PC-9 (cell line): Measurements from ENCODE around the gene SHISA5. TPM values are rescaled to one million over a fixed set of nuclear protein-coding genes. Genes with fewer than 3 reads are reported as not detected.
A peak's percentile ranks its signal among the peaks of the same experiment; 100 is the strongest.

Source experiments
- BruUV-seq: library from RNA; stranded (reverse); fragments of 400-500 nt; replicated peaks from 2 replicates; lab custom pipeline; 2021; lab: Mats Ljungman, UMichigan
- CTCF ChIA-PET: fragments of 300-600 bp; sonication (Branson Sonifier 250); formaldehyde crosslinking; loops from one replicate; lab custom pipeline; 2022; ENCODE audit warnings: antibody characterized with exemption; lab: Charles Lee
- POLR2A ChIA-PET: fragments of 300-600 bp; sonication (Branson Sonifier 250); formaldehyde crosslinking; loops from one replicate; lab custom pipeline; 2022; ENCODE audit warnings: antibody characterized with exemption; ENCODE audit not compliant: unreplicated experiment; lab: Charles Lee
- DNase-seq, 2 experiments: peaks; one replicate each; pipeline versions ENCODE4 v3.0.0 to v3.0.0-alpha.2; 2015 to 2022; ENCODE audit warnings: mixed read lengths in 1 of 2
- H2AFZ ChIP-seq: fragments of 200-600 bp; sonication (generic); 2 replicates; pipeline ENCODE4 v1.8.1; 2017; ENCODE audit warnings: antibody characterized with exemption
- H3F3A ChIP-seq: fragments of 200-600 bp; sonication (generic); 2 replicates; pipeline ENCODE4 v1.8.1; 2017; ENCODE audit warnings: antibody characterized with exemption, mild to moderate bottlenecking, low read depth; ENCODE audit not compliant: insufficient read depth
- H3K27ac ChIP-seq: fragments of 200-600 bp; sonication (generic); 2 replicates; pipeline ENCODE4 v1.6.1; 2016; ENCODE audit warnings: mixed run types
- H3K27me3 ChIP-seq: fragments of 200-600 bp; sonication (generic); 2 replicates; pipeline ENCODE4 v1.6.1; 2016; ENCODE audit warnings: low read depth, mixed run types; ENCODE audit not compliant: insufficient read depth
- H3K36me3 ChIP-seq: fragments of 200-600 bp; sonication (generic); 2 replicates; pipeline ENCODE4 v1.6.1; 2016; ENCODE audit warnings: low read depth, mixed run types
- H3K4me1 ChIP-seq: fragments of 200-600 bp; sonication (generic); replicated peaks from 2 replicates; pipeline ENCODE4 v1.6.1; 2016; ENCODE audit warnings: mixed run types; ENCODE audit not compliant: insufficient read depth
- H3K4me2 ChIP-seq: fragments of 200-600 bp; sonication (generic); 2 replicates; pipeline ENCODE4 v1.6.1; 2017; ENCODE audit warnings: mixed run types
- H3K4me3 ChIP-seq: fragments of 200-600 bp; sonication (generic); 2 replicates; pipeline ENCODE4 v1.6.1; 2016; ENCODE audit warnings: mixed run types
- H3K79me2 ChIP-seq: fragments of 200-600 bp; sonication (generic); 2 replicates; pipeline ENCODE4 v1.6.1; 2017; ENCODE audit warnings: low read depth, mixed run types
- H3K9me2 ChIP-seq: fragments of 200-600 bp; sonication (generic); 2 replicates; pipeline ENCODE4 v1.8.1; 2017; ENCODE audit warnings: mild to moderate bottlenecking; ENCODE audit not compliant: insufficient read depth
- H3K9me3 ChIP-seq: fragments of 200-600 bp; sonication (generic); 2 replicates; pipeline ENCODE4 v1.8.1; 2016; ENCODE audit warnings: low read depth; ENCODE audit not compliant: insufficient read depth
- H4K20me1 ChIP-seq: fragments of 200-600 bp; sonication (generic); 2 replicates; pipeline ENCODE4 v1.8.1; 2017; ENCODE audit not compliant: insufficient read depth
- CTCF ChIP-seq: fragments of 200-600 bp; sonication (generic); conservative IDR thresholded peaks from 2 replicates; pipeline ENCODE4 v1.6.1; 2017; ENCODE audit warnings: mixed run types, antibody characterized with exemption, mild to moderate bottlenecking, moderate library complexity
- EZH2 ChIP-seq: fragments of 200-600 bp; sonication (generic); IDR thresholded peaks from 2 replicates; pipeline ENCODE4 v1.8.0; 2017; ENCODE audit warnings: antibody characterized with exemption, low read depth
- intact Hi-C: fragments of 100-400 bp; cut with micrococcal nuclease; formaldehyde crosslinking; loops from one replicate; pipeline ENCODE4 v1.10.0; 2022; ENCODE audit not compliant: unreplicated experiment
- total RNA-seq: library from RNA; stranded (reverse); gene quantifications from 2 replicates; pipeline ENCODE4 v1.2.3, GENCODE V29; 2021

The SHISA5 gene
- total RNA-seq, 1 experiment from 2014 or later, result 133 TPM

GRCh38 chr3:48543271-48543866, 39.4 kb upstream of the SHISA5 start:
- Histone ChIP-seq H3K27me3 (no peaks in the 10 kb centered on the region), H3K4me2 (peak overlapping the region; percentile 33), H2AFZ (no peak overlapping the region), H3K9me2 (no peaks in the 10 kb centered on the region), H3K9me3 (no peaks in the 10 kb centered on the region), H3K36me3 (no peaks in the 10 kb centered on the region), H3K27ac (0 out of 2 replicates have a peak overlapping the region, but pooled peaks have one; percentile 38), H3K4me1 (peaks cover 18% of the 10 kb centered on the region), H4K20me1 (no peaks in the 10 kb centered on the region), H3K79me2 (no peaks in the 10 kb centered on the region), H3K4me3 (no peak overlapping the region), H3F3A (no peaks in the 10 kb centered on the region)
- no TSS peak for BruUV-seq
- DNase-seq, result peak; percentile 79 to 83
- TF ChIP-seq EZH2, result no peak
- TF ChIP-seq CTCF, result no peak
- ChIA-PET CTCF (no interaction called here), POLR2A (interaction anchor here (0.6 to 0.7 kb wide), 2 partner anchors 81 to 577 kb away, joined by 3 to 4 read pairs; partner anchors contain the start of gene USP19)
- intact Hi-C loops, result loop anchor here (1.0 to 2.0 kb wide), 2 partner anchors 37 to 78 kb away; no protein-coding TSS in a partner anchor

- Histone ChIP-seq H3K79me2 (no peaks in the 10 kb centered on the region), H3K27me3 (no peaks in the 10 kb centered on the region), H3F3A (no peaks in the 10 kb centered on the region), H3K4me1 (peaks cover 12% of the 10 kb centered on the region), H3K4me2 (no peak overlapping the region), H2AFZ (no peak overlapping the region), H4K20me1 (no peaks in the 10 kb centered on the region; the same call in 1 of the 2 replicates), H3K9me2 (no peaks in the 10 kb centered on the region), H3K4me3 (no peak overlapping the region), H3K27ac (no peak overlapping the region), H3K9me3 (no peaks in the 10 kb centered on the region), H3K36me3 (no peaks in the 10 kb centered on the region)
- no peak for DNase-seq
- TF ChIP-seq EZH2 (no peak), CTCF (no peak)
- BruUV-seq, result no TSS peak
- intact Hi-C loops, result no loop called here
- POLR2A ChIA-PET, result no interaction called here
- CTCF ChIA-PET, result no interaction called here
Observed at GRCh38 chr3:48538451-48538850, 34.5 kb upstream of the SHISA5 start.

- H3K36me3 ChIP-seq, result no peaks in the 10 kb centered on the region
- POLR2A ChIA-PET, result no interaction called here
- CTCF ChIA-PET, result interaction anchor here (0.7 kb wide), 1 partner anchor 30 kb away, joined by 5 read pairs; no protein-coding TSS in a partner anchor
Observed at GRCh38 chr3:48536785-48537184, 32.8 kb upstream of the SHISA5 start.

More at GRCh38 chr3:48536785-48537184, 32.8 kb upstream of the SHISA5 start:
- H3K79me2 ChIP-seq, result no peaks in the 10 kb centered on the region
- H3K27me3 ChIP-seq, result no peaks in the 10 kb centered on the region
- no peaks in the 10 kb centered on the region for H3K4me1 ChIP-seq
- intact Hi-C loops, result no loop called here
- H3K9me2 ChIP-seq, result no peaks in the 10 kb centered on the region
- H3K27ac ChIP-seq, result no peak overlapping the region
- no peak overlapping the region for H2AFZ ChIP-seq
- DNase-seq, result no peak
- H3K4me3 ChIP-seq, result no peak overlapping the region
- no peaks in the 10 kb centered on the region for H3F3A ChIP-seq
- BruUV-seq, result no TSS peak
- no peak for TF ChIP-seq CTCF
- no peak for TF ChIP-seq EZH2
- no peaks in the 10 kb centered on the region for H3K9me3 ChIP-seq
- H3K4me2 ChIP-seq, result no peak overlapping the region
- H4K20me1 ChIP-seq, result no peaks in the 10 kb centered on the region; the same call in 1 of the 2 replicates
